ENCODE results near the gene CHTF8.
A peak's percentile ranks its signal among the peaks of the same experiment; 100 is the strongest.
"Not testable (repeated sequence)": the region's sequence is repeated elsewhere in the genome, so short reads cannot be mapped to it uniquely, and the experiment has no call there.

CHTF8 gene

GRCh38 chr16:69139464-69139863 is 7.1 kb upstream of the CHTF8 start:
- DNase-seq (ENCODE audit: low read depth in 2 of 2) = not testable (repeated sequence)

GRCh38 chr16:69138608-69139007 is 6.2 kb upstream of the CHTF8 start:
- no peak for DNase-seq (ENCODE audit: low read depth in 2 of 2)

- no peak for DNase-seq (ENCODE audit: low read depth in 2 of 2)
Measured at GRCh38 chr16:69133373-69133954, 1.1 kb upstream of the CHTF8 start.

- peak; percentile 64 to 68 for DNase-seq (ENCODE audit: low read depth in 2 of 2)
Measured at GRCh38 chr16:69131839-69132423, 457 bp downstream of the CHTF8 start.

GRCh38 chr16:69131167-69131838 is 1.1 kb downstream of the CHTF8 start:
- DNase-seq (ENCODE audit: low read depth in 2 of 2) = no peak

GRCh38 chr16:69130461-69130860 is 1.9 kb downstream of the CHTF8 start:
- no peak for DNase-seq (ENCODE audit: low read depth in 2 of 2)

- no peak for DNase-seq (ENCODE audit: low read depth in 2 of 2)
Measured at GRCh38 chr16:69127966-69128510, 4.3 kb downstream of the CHTF8 start.

GRCh38 chr16:69126801-69127200 is 5.6 kb downstream of the CHTF8 start:
- DNase-seq (ENCODE audit: low read depth in 2 of 2) = not testable (repeated sequence)

GRCh38 chr16:69126221-69126620 is 6.2 kb downstream of the CHTF8 start:
- DNase-seq (ENCODE audit: low read depth in 2 of 2) = no peak

GRCh38 chr16:69124961-69125360 is 7.4 kb downstream of the CHTF8 start:
- DNase-seq (ENCODE audit: low read depth in 2 of 2) = not testable (repeated sequence)

- not testable (repeated sequence) for DNase-seq (ENCODE audit: low read depth in 2 of 2)
Measured at GRCh38 chr16:69124406-69124805, 8.0 kb downstream of the CHTF8 start.

GRCh38 chr16:69123910-69124309 is 8.5 kb downstream of the CHTF8 start:
- DNase-seq (ENCODE audit: low read depth in 2 of 2) = peak; percentile 37 to 45

- no peak for DNase-seq (ENCODE audit: low read depth in 2 of 2)
Measured at GRCh38 chr16:69120096-69120664, 12.2 kb downstream of the CHTF8 start.

- no peak for DNase-seq (ENCODE audit: low read depth in 2 of 2)
Measured at GRCh38 chr16:69119536-69119935, 12.9 kb downstream of the CHTF8 start.

GRCh38 chr16:69118994-69119393 is 13.4 kb downstream of the CHTF8 start:
- no peak for DNase-seq (ENCODE audit: low read depth in 2 of 2)

- DNase-seq (ENCODE audit: low read depth in 2 of 2) = no peak
Measured at GRCh38 chr16:69118468-69118867, 13.9 kb downstream of the CHTF8 start.

GRCh38 chr16:69116906-69117305 is 15.5 kb downstream of the CHTF8 start:
- DNase-seq (ENCODE audit: low read depth in 2 of 2) = no peak

- DNase-seq (ENCODE audit: low read depth in 2 of 2) = no peak
Measured at GRCh38 chr16:69116256-69116875, 16.0 kb downstream of the CHTF8 start.

GRCh38 chr16:69115837-69116236 is 16.6 kb downstream of the CHTF8 start:
- DNase-seq (ENCODE audit: low read depth in 2 of 2) = no peak

GRCh38 chr16:69115361-69115760 is 17.0 kb downstream of the CHTF8 start:
- DNase-seq (ENCODE audit: low read depth in 2 of 2) = no peak

- DNase-seq (ENCODE audit: low read depth in 2 of 2) = no peak
Measured at GRCh38 chr16:69114976-69115355, 17.4 kb downstream of the CHTF8 start.

- no peak for DNase-seq (ENCODE audit: low read depth in 2 of 2)
Measured at GRCh38 chr16:69114346-69114975, 17.9 kb downstream of the CHTF8 start.

Measured in fibroblast of skin of left biceps (primary cell).